NK-92 treated with Interleukin-12 subunit alpha and Interleukin-12 subunit beta, amount 100 ng/mL, for 24 hours (cell line): Measurements from ENCODE around the gene ANXA11.
"Not testable (repeated sequence)": the region's sequence is repeated elsewhere in the genome, so short reads cannot be mapped to it uniquely, and the experiment has no call there.

Experiments used
- DNase-seq: peaks from one replicate; lab custom pipeline; 2025; lab: John Stamatoyannopoulos, UW

The ANXA11 gene

DNA sequence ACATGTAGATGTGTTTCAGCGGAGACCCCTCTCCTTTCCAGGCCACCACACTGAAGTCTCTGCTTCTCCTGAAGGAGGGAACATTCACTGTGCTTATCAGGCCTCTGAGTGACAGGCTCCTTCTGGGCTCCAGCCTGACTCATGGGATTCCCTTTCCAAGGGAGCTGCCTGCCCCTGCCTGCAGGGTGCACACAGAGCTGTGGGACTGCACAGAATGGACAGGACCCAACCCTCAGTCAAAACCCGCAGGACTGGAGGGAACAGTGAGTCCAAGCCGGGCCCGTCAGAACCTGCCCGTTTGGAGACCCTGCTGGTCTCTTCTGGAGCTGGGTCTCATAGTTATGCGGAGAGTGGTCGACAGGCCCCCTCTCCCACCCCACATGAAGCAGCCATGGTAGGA is 40.2 kb downstream of the ANXA11 start:
- no peak for DNase-seq

DNA sequence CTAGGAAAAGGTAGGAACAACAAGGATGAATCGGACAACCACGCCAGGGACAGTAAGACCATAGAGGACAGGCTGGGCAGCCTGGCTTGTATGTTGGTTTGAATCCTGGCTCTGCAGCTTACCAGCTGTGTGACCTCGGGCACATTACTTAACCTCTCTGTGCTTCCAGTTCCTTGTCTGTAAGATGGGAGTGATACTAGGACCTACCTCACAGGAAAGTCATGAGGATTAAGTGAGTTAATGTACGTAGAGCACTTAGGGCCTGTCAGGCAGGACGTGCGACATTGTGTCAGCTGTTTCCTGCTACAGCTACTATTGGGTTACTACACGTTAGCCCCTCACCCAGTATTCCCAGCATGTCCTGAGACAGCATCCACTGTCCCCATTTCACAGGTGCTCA is 40.7 kb downstream of the ANXA11 start:
- DNase-seq: no peak

DNA sequence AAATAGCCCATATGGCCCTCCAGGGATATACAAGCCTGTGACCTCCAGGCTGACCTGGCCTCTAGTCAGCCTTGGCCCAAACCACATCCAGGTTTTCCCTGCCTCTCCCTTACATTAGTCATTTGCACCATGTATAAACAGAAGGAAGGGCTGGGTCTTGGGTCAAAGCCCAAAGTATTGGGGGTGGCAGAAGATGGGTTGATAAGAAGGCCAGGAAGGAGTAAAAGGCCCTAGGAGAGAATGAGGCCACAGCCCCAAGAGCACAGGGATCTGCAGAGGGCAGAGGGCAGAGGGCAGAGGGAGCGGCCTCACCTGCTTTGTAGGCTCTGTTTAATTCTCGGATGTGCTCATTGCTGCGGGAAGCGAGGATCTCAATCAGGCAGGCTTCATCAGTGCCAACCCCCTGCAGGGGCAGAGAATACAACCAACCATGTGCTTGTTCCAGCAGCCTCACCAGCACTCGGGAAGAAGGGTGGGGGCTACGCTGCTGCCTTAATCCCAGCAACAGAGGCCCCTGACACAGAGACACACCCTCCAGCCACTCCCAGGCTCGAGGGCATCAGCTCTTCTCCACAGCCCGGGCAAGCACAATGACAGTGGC is 41.5 kb downstream of the ANXA11 start:
- DNase-seq: no peak

DNA sequence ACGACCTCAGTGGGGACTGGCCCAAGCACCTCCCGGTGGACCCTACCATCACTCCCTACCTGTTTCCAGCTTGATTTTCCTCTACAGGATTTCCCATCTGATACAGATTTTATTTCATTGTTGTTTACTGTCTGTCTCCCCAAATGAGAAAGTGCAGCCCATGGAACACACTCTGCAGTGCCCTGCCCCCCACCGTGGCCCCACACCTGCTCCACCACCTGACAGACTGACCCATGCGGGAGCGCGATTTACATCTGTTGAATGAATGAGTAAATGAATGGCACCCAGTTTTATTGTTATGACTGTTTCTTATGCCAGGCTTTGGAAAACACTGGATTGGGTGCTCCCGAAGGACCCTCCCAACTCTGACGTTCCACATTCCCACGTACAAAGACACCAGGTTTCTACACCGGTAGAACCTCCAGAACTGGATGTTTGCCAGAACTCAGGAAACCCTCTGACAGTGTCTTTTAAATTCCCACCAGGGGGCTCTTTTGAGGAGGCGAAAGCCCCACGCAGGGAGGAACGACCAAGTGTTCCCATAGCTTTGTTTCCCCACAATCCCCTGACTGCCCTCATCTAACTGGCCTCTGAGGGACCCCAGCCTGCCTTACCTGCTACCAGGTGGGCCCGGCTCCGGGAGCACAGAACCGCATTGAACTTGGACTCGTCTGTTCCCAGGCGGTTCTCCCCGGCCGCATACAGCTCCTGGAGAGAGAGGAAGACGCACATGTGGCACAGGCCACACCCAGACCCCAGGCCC is 43.8 kb downstream of the ANXA11 start:
- DNase-seq: no peak

DNA sequence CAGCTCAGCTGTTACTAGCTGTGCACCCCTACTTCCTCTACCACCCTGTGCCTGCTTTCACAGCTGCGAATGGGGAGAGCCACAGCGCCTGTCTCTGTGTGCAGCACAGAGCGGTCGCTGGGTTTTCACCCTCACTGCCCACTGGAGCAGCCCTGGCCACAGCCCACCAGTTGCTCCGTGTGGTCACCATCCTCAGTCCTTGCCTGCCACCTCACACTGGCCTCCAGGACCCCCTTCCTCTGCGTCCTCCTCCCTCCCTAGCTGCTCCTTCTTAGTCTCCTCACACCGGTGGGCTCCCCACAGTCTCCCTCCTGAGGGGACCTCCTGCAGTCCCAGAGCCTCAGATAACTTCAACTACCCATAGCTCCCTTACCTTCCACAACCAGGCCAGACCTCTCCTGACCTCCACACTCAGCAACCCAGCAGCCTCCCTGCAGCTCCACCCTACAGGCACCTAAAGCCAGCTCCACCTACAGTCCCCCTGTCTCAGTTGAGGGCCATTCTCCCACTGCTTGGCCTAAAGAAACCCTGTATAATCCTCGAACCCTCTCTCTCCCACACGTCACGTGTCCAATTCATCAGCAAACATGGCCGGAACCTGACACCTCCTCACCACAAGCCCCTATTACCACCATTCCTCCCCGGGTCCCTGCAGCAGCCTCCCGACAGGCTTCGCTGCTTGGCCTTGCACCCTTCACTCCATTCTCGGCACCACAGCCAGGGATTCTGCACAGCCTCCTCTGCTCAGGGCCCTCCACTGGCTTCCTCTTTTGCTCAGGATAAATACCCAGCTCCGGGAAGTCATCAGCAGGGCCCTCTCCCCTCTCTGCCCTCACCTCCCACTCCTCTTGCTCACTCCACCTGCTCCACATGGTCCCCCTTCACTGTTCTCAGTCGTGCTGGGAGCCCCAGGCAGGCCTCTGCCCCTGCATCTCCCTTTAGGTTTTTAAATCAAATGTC is 44.7 kb downstream of the ANXA11 start:
- no peak for DNase-seq

DNA sequence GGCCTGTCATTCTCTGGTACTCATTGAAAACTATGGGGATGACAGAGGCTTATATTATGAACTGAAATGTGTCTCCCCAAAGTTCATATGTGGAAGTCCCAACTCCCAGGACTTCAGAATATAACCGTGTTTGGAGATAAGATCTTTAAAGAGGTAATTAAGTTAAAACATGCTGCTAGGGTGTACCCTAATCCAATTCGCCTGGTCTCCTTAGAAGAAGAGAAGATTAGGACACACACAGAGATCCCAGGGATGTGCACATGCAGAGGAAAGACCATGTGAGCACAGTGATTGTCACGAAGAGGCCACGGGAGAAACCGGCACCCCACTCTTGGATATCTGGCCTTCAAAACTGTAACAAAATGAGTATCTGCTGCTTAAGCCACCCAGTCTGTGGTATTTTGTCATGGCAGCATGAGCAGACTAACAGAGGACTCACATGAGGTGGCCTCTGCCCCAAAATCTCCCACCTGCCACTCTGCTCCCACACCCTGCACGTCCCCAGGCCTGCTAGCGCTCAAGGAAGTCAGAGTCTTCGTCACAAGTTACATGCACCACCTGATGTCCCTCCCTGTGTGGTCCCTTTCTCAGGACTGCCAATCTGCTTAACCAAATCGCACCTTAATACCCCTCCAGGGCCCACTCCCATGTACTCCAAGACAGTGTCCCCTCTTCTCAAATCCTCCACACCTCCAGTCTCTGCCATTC is 46.0 kb downstream of the ANXA11 start:
- DNase-seq: no peak

DNA sequence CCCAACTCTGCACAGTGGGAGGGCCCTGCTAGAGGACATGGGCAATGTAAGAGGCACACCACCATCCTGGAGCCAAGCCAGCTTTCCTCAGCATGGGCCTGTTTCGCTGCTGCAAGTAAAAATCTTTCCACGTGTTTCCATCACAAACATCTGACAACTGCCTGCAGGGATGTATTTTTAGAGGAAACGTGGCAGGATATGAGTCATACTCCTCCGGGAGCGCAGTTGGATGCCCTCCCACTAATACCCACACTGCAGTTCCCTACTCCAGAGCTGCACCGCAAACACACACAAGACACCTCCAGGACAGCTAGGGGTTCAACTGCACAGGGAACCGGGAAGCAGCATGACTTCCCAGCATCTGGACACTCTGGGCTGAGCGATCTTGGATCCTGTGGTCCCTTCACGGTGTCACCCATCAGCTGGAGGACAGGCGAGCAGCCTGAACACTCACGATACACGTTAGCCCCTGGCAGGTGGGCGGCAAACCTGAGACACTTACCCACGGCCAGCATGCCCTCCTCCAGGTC is 46.7 kb downstream of the ANXA11 start:
- DNase-seq: no peak

DNA sequence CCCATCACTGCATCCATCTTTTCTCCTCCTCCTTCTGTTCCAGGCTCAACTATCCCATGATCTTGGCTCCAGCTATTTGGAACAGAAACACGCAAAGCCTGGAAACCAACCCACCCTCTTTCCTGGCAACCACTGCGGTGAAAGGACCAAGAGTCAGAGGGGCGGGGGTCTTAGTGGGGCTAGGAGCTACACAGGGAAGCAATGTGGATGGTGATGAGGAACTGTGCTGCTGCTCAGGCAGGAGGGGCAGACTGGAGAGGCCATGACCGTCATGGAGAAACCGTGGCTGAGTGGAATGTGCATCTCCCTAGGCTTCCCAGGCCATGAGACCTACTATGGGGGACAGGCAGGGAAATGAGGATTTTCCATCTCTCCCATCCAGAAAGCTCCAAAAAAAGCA is 47.2 kb downstream of the ANXA11 start:
- no peak for DNase-seq

DNA sequence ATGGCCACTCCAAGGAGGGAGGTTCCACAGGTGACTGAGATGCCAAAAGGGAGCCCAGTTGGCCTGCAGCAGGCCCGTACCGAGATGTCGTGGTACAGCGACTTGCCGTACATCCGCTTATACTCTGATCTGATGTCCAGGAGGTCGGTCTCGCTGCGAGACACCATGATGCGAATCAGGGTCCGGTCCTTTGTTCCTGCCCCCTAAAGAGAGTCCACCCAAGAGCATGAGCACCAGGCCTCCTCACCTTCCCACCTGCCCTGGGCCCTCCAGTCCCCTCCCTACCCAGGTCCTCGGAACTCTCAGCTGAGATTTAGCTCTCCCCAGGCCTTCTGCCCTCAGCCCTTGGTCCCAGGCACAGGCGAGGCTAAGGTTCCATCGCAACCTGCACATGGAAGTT is 47.8 kb downstream of the ANXA11 start:
- DNase-seq: no peak

DNA sequence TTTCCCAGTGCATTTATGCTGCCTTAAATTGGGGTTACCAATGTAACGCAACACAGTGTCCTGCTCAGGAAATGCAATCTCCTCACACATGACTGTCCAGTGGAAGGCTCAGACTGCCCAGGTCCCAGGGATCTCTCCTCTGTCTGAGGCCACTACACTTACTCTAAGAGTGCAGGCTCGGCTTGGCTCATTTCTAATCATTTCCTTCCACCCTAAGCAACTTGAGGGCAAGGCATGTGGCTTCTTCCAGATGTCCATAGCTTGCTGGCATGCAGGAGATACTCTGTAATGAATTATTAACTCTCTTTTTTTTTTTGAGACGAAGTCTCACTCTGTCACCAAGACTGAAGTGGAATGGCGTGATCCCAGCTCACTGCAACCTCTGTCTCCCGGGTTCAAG is 49.1 kb downstream of the ANXA11 start:
- no peak for DNase-seq

DNA sequence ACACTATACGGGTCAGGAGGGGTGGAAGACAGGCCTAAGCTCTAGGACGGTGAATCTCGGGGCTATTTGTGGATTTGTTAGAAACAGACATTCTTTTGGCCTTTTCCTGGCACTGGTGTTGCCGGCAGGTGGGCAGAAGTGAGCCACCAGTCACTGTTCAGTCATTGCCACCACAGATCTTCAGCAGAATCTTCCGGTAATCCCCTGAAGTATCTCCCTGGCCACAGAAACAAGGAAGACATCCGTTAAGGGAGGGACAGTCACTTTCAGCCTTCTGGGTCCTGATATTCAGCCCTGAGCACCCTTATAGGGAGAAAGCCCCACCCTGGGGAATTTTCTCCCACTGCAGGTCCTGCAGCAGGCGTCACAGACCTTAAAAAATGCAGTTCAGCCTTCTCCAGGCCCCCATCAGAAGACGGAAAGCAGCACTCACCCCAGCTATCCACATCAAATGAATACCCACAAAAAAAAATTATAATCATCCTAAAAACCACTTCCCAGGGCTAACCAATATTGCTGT is 49.6 kb downstream of the ANXA11 start:
- no peak for DNase-seq

DNA sequence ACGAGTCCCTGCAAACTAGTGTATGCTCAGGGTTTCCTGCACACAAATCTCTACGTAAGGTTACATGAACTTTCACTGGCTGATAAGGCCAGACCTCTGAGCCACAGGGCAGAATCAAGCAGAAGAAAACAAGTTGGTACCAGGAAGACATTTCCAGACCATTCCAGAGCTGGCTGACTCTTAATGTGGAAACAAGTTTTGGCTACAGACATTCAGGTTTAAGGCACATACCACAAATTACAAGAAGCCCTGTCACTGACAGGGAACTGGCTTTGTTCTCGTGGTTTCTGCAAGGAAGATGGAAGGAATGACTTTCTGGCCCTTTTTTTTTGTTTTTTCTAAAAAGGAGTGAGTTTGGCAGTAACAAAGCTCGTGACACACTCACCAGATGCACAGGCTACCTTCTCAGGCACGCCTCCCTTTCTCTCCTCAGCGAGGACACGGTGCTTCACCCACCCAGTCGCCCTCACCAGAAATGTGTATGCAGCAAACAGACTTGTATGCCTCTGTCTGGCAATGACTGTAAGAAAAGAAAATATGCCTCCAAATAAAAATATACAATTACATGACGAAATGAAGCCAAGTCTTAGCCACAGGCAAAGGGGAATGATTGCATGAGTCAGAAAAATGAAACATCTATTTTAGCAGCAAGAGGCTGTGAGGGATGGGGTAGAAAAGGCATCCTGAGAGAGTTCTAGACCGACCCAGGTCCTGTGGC is 50.2 kb downstream of the ANXA11 start:
- DNase-seq: no peak

DNA sequence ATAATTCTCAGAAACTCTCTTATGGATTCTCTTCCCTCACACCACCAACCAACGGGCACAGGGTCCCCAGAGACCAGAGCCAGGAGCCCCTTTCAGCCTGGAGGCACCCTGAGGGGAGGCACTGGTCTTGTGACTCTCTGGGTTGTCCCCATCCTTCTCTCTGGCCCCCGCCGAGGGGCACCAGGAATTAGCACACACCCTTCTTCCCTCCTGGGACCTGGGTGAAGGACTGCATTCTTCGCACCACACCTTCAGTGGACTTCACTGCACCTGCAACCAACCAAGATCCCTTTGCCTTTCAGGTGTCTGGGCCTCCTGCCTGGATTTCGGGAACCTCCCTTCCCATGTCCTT is 50.7 kb downstream of the ANXA11 start:
- DNase-seq: no peak

DNA sequence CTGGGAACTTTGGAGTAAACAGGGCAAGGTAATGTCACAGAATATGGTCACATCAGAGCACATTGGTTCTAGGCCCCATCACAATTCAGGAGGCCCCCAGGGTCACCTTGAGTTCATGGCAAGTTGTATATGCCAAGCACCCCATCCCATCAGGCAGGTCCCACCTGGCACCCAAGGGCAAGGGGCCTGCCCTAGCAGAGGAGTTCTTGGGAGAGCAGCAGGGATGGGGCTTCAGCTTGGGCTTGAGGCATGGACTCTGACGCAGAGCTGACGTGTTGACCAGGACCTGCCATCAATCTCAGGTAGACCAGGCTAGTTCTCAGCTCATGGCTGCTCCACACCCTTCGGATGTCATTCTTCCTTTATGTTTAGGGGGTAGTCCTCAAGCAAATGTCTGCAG is 51.9 kb downstream of the ANXA11 start:
- DNase-seq: no peak

DNA sequence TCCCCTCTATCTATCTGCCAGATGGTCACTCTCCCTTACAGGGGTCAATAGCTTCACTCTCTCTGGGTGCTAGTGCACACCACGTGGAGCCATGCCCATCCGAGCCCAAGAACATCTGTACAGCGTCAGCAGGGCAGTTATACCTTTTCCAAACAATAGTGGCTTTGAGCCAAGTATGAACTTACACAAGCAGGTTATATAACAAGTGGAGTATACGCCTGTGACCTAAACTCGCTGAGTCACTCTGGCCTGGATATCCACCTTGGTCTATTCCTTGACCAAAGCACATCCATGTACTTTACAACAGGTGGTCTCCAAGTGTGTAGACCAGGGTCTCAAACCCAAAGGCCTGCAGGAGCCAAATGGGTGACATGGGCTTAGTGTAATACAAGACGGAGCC is 52.5 kb downstream of the ANXA11 start:
- DNase-seq: no peak

DNA sequence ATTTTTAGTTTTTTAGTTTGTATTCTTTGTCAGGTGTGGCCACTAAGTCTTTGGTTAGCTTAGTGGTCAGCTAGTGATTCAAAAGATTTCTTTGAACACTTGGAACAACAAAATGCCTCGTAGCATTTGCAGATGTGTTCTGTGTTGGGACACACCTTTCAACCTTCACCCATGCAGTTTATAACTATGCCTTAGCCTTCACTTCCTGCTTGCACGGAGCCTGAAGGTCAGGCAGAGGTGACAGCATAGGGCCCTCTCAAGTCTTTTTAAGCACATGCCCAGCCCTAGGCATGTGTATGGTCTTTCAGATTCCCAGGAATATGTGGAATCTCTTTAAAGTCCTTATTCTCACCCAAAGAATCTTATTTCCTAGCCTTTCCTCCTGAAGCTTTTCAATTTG is 55.2 kb downstream of the ANXA11 start:
- no peak for DNase-seq

DNA sequence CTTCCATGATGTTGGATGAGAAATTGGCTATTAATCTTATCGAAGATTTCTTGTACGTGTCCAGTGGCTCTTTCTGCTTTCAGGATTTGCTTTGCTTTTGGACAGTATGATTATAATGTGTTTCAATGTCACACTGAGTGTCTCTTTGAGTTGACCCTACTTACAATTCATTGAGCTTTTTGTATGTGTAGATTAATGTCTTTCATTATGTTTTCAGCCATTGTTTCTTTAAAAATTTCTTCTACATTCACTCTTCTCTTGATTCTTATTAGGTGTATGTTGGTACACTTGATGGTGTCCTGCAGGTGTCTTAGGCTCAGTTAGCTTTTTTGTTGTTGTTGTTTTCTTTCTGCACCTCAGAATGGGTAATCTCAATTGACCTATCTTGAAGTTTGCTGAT is 56.2 kb downstream of the ANXA11 start:
- DNase-seq: no peak

DNA sequence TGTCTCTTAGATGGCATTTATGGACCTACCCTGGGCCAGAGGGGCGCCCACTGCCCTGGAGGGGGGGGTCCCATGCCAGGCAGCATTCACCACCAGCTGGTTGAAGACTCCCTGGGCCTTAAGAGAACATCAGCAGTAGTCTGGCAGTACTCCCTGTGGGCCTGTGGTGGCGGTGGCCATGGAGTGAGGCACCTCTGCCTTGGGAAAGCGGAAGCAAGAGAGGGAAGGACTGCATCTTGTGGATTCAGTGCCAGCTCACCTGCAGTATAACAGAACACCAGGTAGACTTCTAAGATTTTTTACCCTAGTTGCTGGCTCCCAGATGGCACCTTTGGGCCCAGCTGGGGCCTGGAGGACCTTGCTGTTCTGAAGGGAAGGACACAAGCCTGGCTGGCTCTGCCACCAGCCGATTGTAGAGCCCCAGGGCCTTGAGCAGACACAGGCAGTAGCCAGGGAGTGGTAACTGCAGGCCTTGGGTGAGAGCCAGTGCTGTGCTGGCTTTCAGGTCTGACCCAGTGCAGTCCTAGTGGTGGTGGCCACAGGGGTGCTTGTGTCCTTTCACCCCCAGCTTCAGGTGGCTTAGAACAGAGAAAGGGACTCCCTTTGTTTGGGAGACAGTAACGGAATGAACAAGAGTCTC is 57.1 kb downstream of the ANXA11 start:
- no peak for DNase-seq

DNA sequence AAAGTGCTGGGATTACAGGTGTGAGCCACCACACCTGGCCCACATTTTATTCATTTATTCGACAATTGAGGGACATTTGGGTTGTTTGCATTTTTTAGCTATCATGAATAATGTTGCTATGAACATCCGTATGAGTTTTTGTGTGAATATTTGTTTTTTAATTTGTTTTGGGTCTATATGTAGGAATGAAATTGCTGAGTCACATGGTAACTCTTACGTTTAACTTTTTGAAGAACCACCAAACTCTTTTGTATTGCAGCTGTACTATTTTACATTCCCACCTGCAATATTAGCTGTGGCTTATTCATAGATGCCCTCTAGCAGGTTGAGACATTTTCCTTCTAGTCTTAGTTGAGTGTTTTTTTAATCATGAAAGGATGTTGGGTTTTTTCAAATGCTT is 58.4 kb downstream of the ANXA11 start:
- no peak for DNase-seq

DNA sequence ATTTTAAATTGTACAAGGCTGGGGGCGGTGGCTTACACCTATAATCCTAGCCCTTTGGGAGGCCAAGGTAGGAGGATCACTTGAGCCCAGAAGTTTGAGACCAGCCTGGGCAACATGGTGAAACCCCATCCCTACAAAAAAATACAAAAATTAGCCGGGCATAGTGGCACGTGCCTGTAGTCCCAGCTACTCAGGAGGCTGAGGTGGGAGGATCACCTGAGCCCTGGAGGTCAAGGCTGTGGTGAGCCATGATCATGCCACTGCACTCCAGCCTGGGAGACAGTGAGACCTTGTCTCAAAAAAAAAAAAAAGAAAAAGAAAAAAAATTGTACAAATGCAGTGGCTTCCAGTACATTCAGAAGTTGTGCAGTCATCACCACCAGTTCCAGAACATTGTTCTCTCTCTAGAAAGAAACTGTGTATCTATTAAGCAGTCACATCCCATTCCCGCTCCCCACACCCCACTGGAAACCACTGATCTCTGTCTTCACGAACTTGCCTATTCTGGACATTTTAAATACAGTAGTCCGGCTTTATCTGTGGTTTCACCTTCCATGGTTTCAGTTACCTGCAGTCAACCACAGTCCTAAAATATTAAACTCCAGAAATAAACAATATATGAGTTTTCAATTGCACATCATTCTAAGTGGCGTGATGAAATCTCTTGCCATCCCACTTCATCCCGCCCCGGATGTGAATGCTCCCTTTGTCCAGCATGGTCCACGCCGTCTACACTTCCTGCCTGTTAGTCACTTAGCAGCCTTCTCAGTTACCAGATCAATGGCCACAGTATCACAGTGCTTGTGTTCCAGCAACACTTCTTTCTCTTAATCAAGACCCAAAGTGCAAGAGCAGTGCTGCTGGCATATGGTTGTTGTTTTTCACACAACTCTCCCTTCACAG is 59.7 kb downstream of the ANXA11 start:
- DNase-seq: not testable (repeated sequence)
